Natural killer cell (primary cell): ENCODE results near the gene DOLK. TPM values are rescaled to one million over a fixed set of nuclear protein-coding genes. Genes with fewer than 3 reads are reported as not detected.

Experiments
- ATAC-seq, 3 donors: fragments of 150-1000 bp in 2 of 3; fragments of 200-7000 bp in 1 of 3; cut with Tn5 transposase; 1 replicate in 1 of 3; 2 replicates in 2 of 3; pipeline ENCODE4 v1.10.0; 2021; ENCODE audit warnings: mild to moderate bottlenecking in 2 of 3, moderate library complexity in 2 of 3
- DNase-seq, 2 donors: peaks; one replicate each; pipeline versions ENCODE4 v3.0.0 to v3.0.0-alpha.2; 2013 to 2021; ENCODE audit warnings: mixed read lengths in 1 of 2
- H3K27ac ChIP-seq: one replicate; pipeline ENCODE4 v1.5.1; 2013; ENCODE audit warnings: mild to moderate bottlenecking, low read length
- H3K27me3 ChIP-seq: one replicate; pipeline ENCODE4 v1.6.1; 2013; ENCODE audit warnings: low read length; ENCODE audit not compliant: control insufficient read depth, insufficient read depth
- H3K36me3 ChIP-seq: one replicate; pipeline ENCODE4 v1.6.1; 2013; ENCODE audit warnings: low read length; ENCODE audit not compliant: control insufficient read depth, insufficient read depth
- H3K4me1 ChIP-seq: one replicate; pipeline ENCODE4 v1.6.1; 2013; ENCODE audit warnings: low read length; ENCODE audit not compliant: control insufficient read depth, insufficient read depth
- H3K4me3 ChIP-seq: one replicate; pipeline ENCODE4 v1.5.1; 2013; ENCODE audit warnings: low read length
- H3K9me3 ChIP-seq: one replicate; pipeline ENCODE4 v1.6.1; 2013; ENCODE audit warnings: low read length; ENCODE audit not compliant: control insufficient read depth, insufficient read depth
- H3K27ac Mint-ChIP-seq, 2 donors: one replicate each; pipeline ENCODE4 v1.8.0; 2022; ENCODE audit warnings: mild to moderate bottlenecking in 2 of 2, mixed read lengths in 2 of 2, moderate library complexity in 1 of 2
- H3K27me3 Mint-ChIP-seq, 2 donors: one replicate each; pipeline ENCODE4 v1.8.0; 2022; ENCODE audit warnings: low read depth in 2 of 2, mixed read lengths in 2 of 2
- H3K36me3 Mint-ChIP-seq: one replicate; pipeline ENCODE4 v1.8.0; 2022; ENCODE audit warnings: mixed read lengths
- H3K4me1 Mint-ChIP-seq, 2 donors: one replicate each; pipeline ENCODE4 v1.8.0; 2022; ENCODE audit warnings: mixed read lengths in 2 of 2
- H3K4me3 Mint-ChIP-seq: one replicate; pipeline ENCODE4 v1.8.0; 2022; ENCODE audit warnings: mild to moderate bottlenecking, moderate library complexity, mixed read lengths
- H3K9me3 Mint-ChIP-seq, 2 donors: one replicate each; pipeline ENCODE4 v1.8.0; 2022; ENCODE audit warnings: mixed read lengths in 2 of 2
- CTCF ChIP-seq: fragments of 200-600 bp; IDR thresholded peaks from one replicate; pipeline ENCODE4 v1.8.0; 2022; ENCODE audit warnings: antibody characterized with exemption
- WGBS: methylation state at CpG from one replicate; pipeline ENCODE4 v1.1.7; 2013; ENCODE audit warnings: missing lambda C conversion rate; ENCODE audit not compliant: insufficient coverage; 5-methylcytosine and 5-hydroxymethylcytosine counted together
- intact Hi-C: fragments of 100-400 bp; cut with micrococcal nuclease; formaldehyde crosslinking; loops from one replicate; pipeline ENCODE4 v1.14.2; 2022
- total RNA-seq, 4 donors: library from RNA; stranded (reverse); fragments of 120-200 nt in 1 of 4; gene quantifications; one replicate each; pipeline versions ENCODE4 v1.2.3 to v1.2.4, GENCODE V29; 2013 to 2022

The DOLK gene
- total RNA-seq, 3 donors from 2014 or later (not counting 1 experiment from before 2014, with no cell fraction given): 4.8 to 8.9 (median 6.7) TPM

DNA sequence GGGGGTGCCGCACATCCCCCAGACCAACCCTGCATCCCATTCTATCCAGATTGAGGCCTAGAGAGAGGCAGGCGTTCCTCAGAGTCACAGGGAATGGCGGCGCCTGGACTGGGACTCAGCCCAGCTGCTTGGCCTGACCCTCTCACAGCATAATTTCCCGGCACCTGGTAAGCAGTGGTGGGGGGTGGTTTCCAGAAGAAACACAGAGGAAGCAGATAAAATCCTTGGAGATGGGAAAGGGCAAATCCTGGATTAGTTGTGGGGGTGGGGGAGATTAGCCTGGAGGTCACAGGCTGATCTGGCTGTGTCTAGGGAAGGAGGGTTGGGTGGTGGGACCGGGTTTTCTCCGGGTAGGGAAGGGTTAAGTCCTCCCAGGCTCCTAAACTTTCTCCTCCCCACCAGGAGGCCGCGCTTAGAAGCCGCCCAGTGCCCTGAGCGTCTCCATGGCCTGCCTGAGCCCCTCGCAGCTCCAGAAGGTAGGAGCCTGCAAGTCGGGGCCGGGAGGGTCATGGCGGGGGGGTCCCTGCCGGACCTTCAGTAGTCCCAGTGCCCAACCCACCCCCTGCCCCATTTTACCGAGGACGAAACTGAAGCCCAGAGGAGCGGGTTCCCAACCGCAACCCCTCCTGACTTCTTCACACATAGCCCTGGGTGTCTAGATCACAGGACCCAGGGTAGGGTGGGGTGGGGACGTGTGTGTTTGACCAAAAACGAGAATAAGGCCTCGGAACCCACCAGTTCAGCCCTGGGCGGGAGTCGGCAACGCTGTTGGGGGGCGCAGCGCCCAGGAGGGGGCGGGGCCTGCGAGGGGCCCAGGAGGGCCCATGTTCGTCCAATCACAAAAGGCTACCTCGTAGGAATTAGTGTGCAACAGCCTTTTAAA, 25.3 kb downstream of the DOLK start:
- intact Hi-C loops: loop anchor here (5.0 kb wide), 1 partner anchor 40 kb away; the partner anchor contains the start of genes KYAT1 and LRRC8A
- peak overlapping the region; percentile 74 for H3K27ac ChIP-seq
- Mint-ChIP-seq H3K27ac (peak overlapping the region; percentile 83 to 88), H3K9me3 (no peaks in the 10 kb centered on the region), H3K4me3 (peak overlapping the region; percentile 60), H3K36me3 (no peaks in the 10 kb centered on the region), H3K27me3 (no peaks in the 10 kb centered on the region), H3K4me1 (peaks cover 6 to 43% of the 10 kb centered on the region in 2 donors)
- H3K9me3 ChIP-seq: no peaks in the 10 kb centered on the region
- peak; percentile 37 to 39 for DNase-seq
- peak; percentile 72 to 82 (median 77) for ATAC-seq
- no peak for TF ChIP-seq CTCF
- peak overlapping the region; percentile 30 for H3K4me3 ChIP-seq
- 22% methylated on average over 26 of the region's 32 CpGs for WGBS
- peaks cover 24% of the 10 kb centered on the region for H3K4me1 ChIP-seq
- peaks cover 14% of the 10 kb centered on the region for H3K36me3 ChIP-seq
- no peaks in the 10 kb centered on the region for H3K27me3 ChIP-seq

DNA sequence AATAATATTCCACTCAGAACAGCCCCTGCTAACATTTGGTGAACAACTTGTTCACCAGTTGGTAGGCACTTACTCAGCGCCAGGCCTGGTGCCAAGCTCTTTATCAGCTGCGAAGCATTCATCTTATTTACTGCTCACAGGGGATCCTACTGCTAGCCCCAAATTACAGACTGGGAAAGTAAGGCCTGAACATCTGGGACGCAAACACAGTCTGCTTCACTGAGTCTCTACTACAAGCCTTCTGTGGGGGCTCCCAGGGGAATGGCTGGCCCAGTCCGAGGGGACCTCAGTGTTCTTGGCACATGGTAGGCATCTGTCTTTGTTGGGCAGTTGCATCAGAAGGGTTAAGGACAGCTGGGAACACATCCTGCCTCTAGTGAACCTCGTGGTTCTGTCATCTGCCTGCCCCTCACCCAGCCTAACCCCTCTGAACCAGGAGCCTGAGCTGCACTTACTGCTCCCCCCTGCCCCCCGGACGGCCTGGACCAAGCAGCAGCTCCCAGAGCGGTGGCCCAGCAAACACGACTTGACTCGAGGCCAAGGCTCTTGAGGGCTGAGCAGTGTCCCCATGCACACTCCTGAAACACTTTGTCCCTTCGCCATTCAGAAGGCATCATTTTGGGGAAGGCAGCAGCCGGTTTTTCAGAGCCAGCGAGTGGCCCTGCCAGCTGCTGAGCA, 26.9 kb downstream of the DOLK start, which contains the start of gene PHYHD1:
PHYHD1 (plus strand) TSS at position 602 of the 678 bp plus-strand sequence. CDS start 1,342 bp downstream, outside the sequence.
- Mint-ChIP-seq H3K36me3 (no peaks in the 10 kb centered on the region), H3K4me1 (peaks cover 6 to 35% of the 10 kb centered on the region in 2 donors), H3K4me3 (peak within 1 kb of the TSS; percentile 60), H3K27ac (peak within 1 kb of the TSS; percentile 83 to 88), H3K27me3 (no peaks in the 10 kb centered on the region), H3K9me3 (no peaks in the 10 kb centered on the region)
- H3K27me3 ChIP-seq: no peaks in the 10 kb centered on the region
- DNase-seq (no peak), ATAC-seq (no peak)
- no peaks in the 10 kb centered on the region for H3K9me3 ChIP-seq
- intact Hi-C loops: loop anchor here (5.0 kb wide), 1 partner anchor 38 kb away; the partner anchor contains the start of genes KYAT1 and LRRC8A
- peak within 1 kb of the TSS; percentile 74 for H3K27ac ChIP-seq
- H3K36me3 ChIP-seq: peaks cover 30% of the 10 kb centered on the region
- H3K4me1 ChIP-seq: peaks cover 24% of the 10 kb centered on the region
- no peak for TF ChIP-seq CTCF
- H3K4me3 ChIP-seq: no peak within 1 kb of the TSS
- 80% methylated on average over 13 of the region's 13 CpGs for WGBS

DNA sequence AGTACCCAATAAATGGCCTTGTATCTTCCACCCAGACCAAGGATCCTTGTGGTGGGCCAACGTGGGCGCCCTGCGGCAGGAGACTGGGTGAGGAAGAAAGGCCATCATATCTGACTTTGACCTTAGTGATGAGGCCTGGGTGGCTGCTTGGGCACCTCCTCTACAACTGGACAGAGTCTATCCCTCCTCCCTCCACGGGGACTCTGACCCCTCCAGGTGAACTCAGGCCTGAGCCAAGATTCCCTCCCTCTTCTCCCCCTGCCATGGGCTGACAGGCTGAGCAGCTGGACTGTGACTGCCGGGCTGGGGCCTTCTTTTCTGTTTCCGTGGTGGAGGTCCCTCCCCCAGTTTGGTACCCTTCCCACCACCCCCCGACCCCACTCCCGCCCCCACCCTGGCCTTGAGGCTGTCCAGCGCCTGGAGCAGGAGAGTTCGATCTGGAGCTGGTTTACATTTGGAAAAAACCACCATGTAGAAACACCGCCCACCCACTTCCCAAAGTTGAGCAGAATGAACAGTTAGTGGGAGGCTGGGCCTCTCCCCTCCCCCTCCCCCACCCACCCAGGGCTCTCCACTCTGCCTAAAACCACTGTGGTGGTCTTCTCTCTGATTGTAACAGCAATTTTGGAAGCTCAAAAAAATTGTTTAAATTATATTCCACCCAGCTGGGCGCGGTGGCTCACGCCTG, 27.9 kb downstream of the DOLK start:
- Mint-ChIP-seq H3K27me3 (no peaks in the 10 kb centered on the region), H3K4me1 (peaks cover 6 to 39% of the 10 kb centered on the region in 2 donors), H3K36me3 (no peaks in the 10 kb centered on the region), H3K9me3 (no peaks in the 10 kb centered on the region), H3K4me3 (no peak overlapping the region), H3K27ac (peak overlapping the region; percentile 77 to 83)
- WGBS: 95% methylated on average over 10 of the region's 14 CpGs
- no peak for ATAC-seq
- TF ChIP-seq CTCF: no peak
- Histone ChIP-seq H3K9me3 (no peaks in the 10 kb centered on the region), H3K27ac (no peak overlapping the region), H3K4me3 (no peak overlapping the region), H3K4me1 (peaks cover 27% of the 10 kb centered on the region), H3K36me3 (peaks cover 36% of the 10 kb centered on the region), H3K27me3 (no peaks in the 10 kb centered on the region)
- no peak for DNase-seq
- intact Hi-C loops: loop anchor here (5.0 kb wide), 1 partner anchor 37 kb away; the partner anchor contains the start of genes KYAT1 and LRRC8A
